Ureter (tissue), 1 donor: Measurements from ENCODE around the gene PIGL. TPM values are rescaled to one million over a fixed set of nuclear protein-coding genes. Genes with fewer than 3 reads are reported as not detected.
A peak's percentile ranks its signal among the peaks of the same experiment; 100 is the strongest.
"Not testable (repeated sequence)": the region's sequence is repeated elsewhere in the genome, so short reads cannot be mapped to it uniquely, and the experiment has no call there.

Experiments used
- DNase-seq: peaks from one replicate; pipeline ENCODE4 v3.0.0-alpha.2; 2020; ENCODE audit warnings: low spot score
- total RNA-seq: library from RNA; stranded (reverse); gene quantifications from one replicate; pipeline ENCODE4 v1.2.4, GENCODE V29; 2023
- donor health status: DM: yes; HTN: yes; CAD: no.

PIGL gene
- 66.2 TPM for total RNA-seq

- DNase-seq = peak; percentile 93
These were observed at the start of gene PIGL for GRCh38 chr17:16217002-16217635. Gene PIGL, plus strand, starts transcription at chr17:16217210. Its CDS starts 17 bp downstream, at chr17:16217227.

DNA sequence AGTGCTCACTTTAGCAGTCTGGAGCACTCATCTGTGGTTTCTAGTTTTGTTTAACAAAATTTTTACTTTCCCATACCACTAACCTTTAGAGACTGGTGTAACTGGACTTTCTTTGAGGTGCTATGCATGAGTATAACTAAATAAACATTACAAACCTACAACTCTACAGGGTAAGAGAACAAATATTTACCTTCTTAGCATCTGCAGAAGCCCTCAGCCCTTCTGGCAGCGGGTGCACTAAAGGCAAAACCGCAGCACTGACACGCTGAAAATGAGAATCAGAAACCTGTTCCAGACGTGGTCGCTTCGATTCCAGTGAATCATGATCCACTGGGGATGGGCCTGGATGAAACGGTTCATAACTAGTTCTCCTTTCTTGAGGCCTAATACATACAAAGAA is 45.4 kb upstream of the PIGL start:
- DNase-seq = no peak

DNA sequence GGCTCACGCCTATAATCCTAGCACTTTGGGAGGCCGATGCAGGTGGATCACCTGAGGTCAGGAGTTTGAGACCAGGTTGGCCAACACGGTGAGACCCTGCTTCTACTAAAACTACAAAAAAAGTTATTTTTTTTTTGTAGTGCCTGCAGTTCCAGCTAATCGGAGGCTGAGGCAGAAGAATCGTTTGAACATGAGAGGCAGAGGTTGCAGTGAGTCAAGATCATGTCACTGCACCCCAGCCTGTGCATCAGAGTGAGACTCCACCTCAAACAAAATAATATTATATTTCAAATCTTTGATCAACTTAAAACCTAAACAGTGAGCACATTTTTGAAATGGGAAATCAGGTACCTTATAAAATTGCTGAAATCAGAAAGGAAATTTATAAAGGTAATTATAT is 38.2 kb upstream of the PIGL start:
- DNase-seq = no peak

GRCh38 chr17:16181581-16181980 is 35.4 kb upstream of the PIGL start:
- DNase-seq = no peak

GRCh38 chr17:16187642-16188041 is 29.4 kb upstream of the PIGL start:
- DNase-seq = no peak

DNA sequence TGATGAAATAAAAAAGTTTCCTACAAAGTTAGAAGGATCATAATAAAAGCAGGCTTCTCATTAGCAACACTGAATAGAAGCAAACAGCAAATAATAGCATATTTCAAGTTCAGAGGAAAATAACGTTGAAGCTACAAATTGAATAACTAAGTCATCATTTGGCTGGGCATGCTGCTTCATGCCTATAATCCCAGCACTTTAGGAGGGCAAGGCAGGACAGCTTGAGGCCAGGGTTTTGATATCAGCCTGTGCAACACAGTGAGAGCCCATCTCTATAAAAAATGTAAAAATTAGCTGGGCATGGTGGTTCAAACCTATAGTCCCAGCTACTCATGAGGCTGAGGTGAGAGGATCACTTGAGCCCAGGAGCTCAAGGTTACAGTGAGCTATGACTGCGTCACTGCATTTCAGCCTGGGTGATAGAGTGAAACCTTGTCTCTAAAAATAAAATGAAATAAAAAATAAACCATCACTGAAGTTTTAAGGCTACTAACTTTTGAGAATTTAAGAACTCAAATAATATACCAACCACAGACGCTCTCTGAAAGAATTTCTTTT is 27.1 kb upstream of the PIGL start:
- DNase-seq = no peak

DNA sequence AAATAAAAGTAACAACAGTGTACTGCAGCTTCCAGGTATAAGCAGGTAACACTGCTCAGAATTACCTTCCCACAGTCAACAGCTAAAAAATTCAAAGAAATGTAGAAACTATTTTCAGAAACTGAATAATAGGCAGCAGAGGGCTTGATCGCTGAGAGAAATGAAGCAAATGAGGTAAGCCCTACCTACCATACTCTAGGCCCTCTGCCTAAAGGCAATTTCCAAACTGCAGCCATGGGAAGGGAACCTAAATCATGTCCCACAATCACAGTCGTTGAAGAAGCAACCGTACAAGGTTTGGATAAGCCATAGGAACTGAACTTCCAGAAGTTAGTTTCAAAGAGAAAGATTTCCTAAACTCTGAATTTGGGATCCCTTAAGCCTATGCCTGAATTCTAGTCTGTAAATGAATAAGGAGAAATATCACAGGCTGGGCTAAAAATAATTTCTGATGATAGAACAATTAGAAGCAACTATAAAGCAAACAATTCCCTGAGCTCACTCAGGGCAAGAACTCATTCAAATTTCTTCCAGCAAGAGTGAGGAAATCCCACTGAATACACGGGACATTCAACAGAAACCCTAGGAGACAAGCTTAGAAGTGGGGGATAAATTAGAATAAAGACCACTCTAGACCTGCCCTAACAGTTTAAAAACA is 26.2 kb upstream of the PIGL start:
- DNase-seq = no peak

GRCh38 chr17:16191604-16192003 is 25.4 kb upstream of the PIGL start:
- no peak for DNase-seq

DNA sequence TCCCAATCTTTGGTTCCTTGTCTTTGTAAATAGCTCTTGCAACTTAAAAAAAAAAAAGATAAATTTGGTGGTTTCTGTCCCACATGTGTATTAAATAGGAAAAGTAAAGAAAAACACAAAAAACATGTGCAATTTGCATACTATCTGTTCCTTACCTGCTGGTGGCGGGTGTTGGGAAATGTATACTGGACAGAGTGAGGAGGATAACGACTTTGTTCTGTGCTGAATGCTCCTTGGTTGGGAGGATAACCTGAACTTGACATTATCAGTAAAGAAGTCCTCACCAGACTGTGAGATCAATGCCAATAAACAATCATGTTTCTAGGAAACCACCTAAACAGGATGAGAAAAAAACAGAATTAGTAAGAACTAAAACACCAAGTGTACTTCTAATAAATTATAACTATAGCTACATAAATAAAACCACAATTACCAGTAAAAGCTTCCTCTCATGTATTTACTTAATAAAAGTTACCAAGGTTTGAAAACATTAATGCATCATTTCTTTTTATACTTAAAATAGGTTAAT is 22.6 kb upstream of the PIGL start:
- DNase-seq = not testable (repeated sequence)

DNA sequence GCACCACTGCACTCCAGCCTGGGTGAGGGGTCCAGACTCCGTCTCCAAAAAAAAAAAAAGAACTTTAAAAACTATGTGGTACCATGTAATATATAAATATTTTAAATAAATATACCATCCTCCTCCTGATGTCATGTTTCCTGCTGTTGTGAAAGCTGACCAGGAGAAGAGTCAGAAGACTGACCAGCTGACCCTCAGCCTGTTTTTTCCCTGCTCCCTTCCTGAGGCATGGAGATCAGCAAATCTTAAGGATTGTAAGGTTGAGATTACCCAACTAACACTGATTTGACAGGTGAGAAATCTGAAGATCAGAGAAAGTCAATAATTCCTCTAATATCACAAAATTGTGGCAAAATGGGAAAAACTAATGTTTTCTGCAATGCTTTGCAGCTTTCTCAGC is 19.7 kb upstream of the PIGL start:
- no peak for DNase-seq

DNA sequence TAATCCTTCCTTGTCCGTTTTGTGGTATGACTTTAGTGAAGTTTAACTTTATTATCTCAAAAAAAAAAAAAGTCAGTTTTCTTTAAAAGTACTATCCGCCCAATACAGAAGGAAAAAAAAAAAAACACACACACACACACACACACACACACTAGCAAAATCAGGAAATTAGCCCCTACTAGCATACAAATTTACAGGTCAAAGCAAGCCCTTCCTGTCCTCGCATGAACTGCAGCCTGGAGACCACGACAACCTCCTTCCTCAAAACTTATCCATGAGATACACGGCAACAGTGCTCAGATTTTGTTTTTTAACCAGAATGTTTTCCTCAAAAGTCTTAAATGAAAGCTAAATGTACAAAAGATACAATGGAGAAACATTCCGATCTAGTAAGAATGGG is 17.9 kb upstream of the PIGL start:
- no peak for DNase-seq

- DNase-seq = not testable (repeated sequence)
These were observed 15.3 kb upstream of the PIGL start for GRCh38 chr17:16201693-16202131.

- DNase-seq = not testable (repeated sequence)
These were observed 14.2 kb upstream of the PIGL start for GRCh38 chr17:16202554-16203500.

DNA sequence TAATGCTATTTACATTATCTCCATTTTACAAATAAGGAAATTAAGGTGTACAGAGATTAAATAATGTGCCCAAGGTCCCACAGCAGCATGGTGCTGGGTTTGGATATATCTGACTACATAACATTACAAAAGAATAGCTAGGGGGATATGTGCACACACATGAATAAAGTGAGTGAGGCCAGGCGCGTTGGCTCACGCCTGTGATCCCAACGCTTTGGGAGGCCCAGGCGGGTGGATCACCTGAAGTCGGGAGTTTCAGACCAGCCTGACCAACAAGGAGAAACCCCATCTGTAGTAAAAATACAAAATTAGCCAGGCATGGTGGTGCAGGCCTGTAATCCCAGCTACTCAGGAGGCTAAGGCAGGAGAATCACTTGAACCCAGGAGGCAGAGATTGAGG is 12.2 kb upstream of the PIGL start:
- not testable (repeated sequence) for DNase-seq

- no peak for DNase-seq
These were observed 5.4 kb upstream of the PIGL start for GRCh38 chr17:16211590-16211989.

DNA sequence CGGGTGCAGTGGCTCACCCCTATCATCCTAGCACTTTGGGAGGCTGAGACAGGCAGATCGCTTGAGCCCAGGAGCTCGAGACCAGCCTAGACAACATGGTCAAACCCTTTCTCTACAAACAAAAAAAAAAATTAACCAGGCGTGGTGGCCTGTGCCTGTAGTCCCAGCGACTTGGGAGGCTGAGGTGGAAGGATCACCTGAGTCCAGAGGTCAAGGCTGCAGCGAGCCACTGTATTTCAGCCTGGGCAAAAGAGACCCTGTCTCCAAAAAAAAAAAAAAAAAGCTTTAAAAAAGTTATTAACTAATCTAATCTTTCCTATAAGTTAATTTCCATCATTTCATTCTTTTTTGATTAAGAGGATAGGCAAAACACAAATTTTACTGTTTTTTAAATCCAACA is 4.2 kb upstream of the PIGL start:
- DNase-seq = no peak

DNA sequence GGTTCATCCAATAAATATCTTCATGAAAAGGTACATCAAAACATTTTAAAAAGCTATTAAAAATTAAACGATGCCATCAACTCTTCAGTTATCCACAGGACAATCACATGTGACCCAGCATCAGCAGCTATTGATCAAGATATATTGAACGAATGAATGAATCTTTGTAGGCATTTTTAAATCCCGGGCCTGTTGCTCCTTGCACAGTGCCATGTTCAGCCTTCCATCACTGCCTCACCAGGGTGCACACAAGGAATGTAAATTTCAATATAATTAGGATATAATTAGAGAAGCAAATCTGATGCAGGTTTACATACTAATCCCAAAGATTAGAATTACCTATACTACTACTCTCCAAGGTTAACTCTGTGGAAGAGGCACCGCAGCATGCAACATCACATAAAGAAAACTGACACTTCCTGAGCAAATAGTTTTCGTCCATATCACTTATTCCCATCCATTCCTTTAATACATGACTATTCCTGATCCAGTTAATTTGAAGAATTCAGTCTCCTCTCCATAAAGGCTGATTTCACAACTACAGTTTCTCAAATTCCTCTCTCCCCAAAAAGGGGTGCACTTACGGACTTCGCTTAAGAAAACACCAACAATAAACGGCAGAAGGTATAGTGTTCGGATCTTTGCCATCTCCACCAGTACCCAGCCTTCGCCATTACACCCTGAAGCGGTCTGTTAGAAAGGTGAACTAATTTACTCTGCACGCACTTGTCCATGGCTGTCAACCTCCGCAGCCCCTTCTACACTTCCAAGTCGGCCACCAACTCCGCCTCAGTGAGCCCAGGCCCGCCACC is 2.6 kb upstream of the PIGL start:
- no peak for DNase-seq

- DNase-seq = peak; percentile 63
These were observed 2.1 kb upstream of the PIGL start for GRCh38 chr17:16215002-16215272.

GRCh38 chr17:16215273-16215964 is 1.6 kb upstream of the PIGL start, which contains the start of gene NCOR1:
Gene NCOR1, minus strand, starts transcription at chr17:16215534. Its CDS starts 20,965 bp downstream, at chr17:16194569.
- DNase-seq = peak; percentile 94

- no peak for DNase-seq
These were observed 1.1 kb upstream of the PIGL start for GRCh38 chr17:16215965-16216316.
